CD14-positive monocyte (primary cell): ENCODE data around the gene MCU. TPM values are rescaled to one million over a fixed set of nuclear protein-coding genes. Genes with fewer than 3 reads are reported as not detected.

Experiments used
- DNase-seq, 3 donors: peaks; one replicate each; pipeline ENCODE4 v3.0.0-alpha.2; 2011 to 2022
- H2AFZ ChIP-seq: 2 replicates; pipeline ENCODE4 v1.6.0; 2012; ENCODE audit warnings: mild to moderate bottlenecking, low read depth, low read length, inconsistent platforms; ENCODE audit not compliant: insufficient read depth, poor library complexity, severe bottlenecking
- H3K27ac ChIP-seq, 2 donors: 1 replicate in 1 of 2; 2 replicates in 1 of 2; pipeline ENCODE4 v1.5.1; 2012 to 2013; ENCODE audit warnings: low read length in 2 of 2, control low read depth in 1 of 2, inconsistent platforms in 1 of 2, low read depth in 1 of 2, mild to moderate bottlenecking in 1 of 2
- H3K27me3 ChIP-seq, 2 donors: one replicate each; pipeline versions ENCODE4 v1.6.0 to v1.6.1; 2011 to 2013; ENCODE audit warnings: low read length in 2 of 2; ENCODE audit not compliant: control insufficient read depth in 2 of 2, insufficient read depth in 2 of 2
- H3K36me3 ChIP-seq, 2 donors: replicated peaks in 1 of 2; 1 replicate in 1 of 2; 2 replicates in 1 of 2; pipeline versions ENCODE4 v1.5.1 to v1.6.1; 2012 to 2013; ENCODE audit warnings: low read length in 2 of 2, control low read depth in 1 of 2, inconsistent platforms in 1 of 2, mild to moderate bottlenecking in 1 of 2; ENCODE audit not compliant: insufficient read depth in 2 of 2, control insufficient read depth in 1 of 2
- H3K4me1 ChIP-seq, 2 donors: 1 replicate in 1 of 2; 2 replicates in 1 of 2; pipeline versions ENCODE4 v1.5.1 to v1.6.1; 2012 to 2013; ENCODE audit warnings: low read length in 2 of 2, control low read depth in 1 of 2, inconsistent platforms in 1 of 2, mild to moderate bottlenecking in 1 of 2, moderate library complexity in 1 of 2; ENCODE audit not compliant: insufficient read depth in 2 of 2, control insufficient read depth in 1 of 2
- H3K4me2 ChIP-seq: replicated peaks from 2 replicates; pipeline ENCODE3; 2012; ENCODE audit warnings: low read length, moderate library complexity, mild to moderate bottlenecking; ENCODE audit not compliant: poor library complexity, severe bottlenecking; ENCODE audit errors: extremely low read depth
- H3K4me3 ChIP-seq, 3 experiments: fragments of 200-600 bp in 1 of 3; sonication (generic) in 1 of 3; replicated peaks in 1 of 3; 1 replicate in 2 of 3; 2 replicates in 1 of 3; pipeline ENCODE4 v1.5.1; 2011 to 2013; ENCODE audit warnings: low read length in 3 of 3, mild to moderate bottlenecking in 3 of 3, control low read depth in 2 of 3, low read depth in 2 of 3, inconsistent platforms in 1 of 3, moderate library complexity in 1 of 3
- H3K79me2 ChIP-seq: 2 replicates; pipeline ENCODE4 v1.6.0; 2012; ENCODE audit warnings: mild to moderate bottlenecking, control low read depth, inconsistent platforms, low read length, moderate library complexity; ENCODE audit not compliant: insufficient read depth
- H3K9ac ChIP-seq: 2 replicates; pipeline ENCODE4 v1.6.0; 2017; ENCODE audit warnings: low read length, mild to moderate bottlenecking; ENCODE audit not compliant: insufficient read depth, poor library complexity, severe bottlenecking
- H3K9me3 ChIP-seq, 2 donors: replicated peaks in 1 of 2; 1 replicate in 1 of 2; 2 replicates in 1 of 2; pipeline versions ENCODE4 v1.5.1 to v1.6.1; 2012 to 2013; ENCODE audit warnings: low read length in 2 of 2, control low read depth in 1 of 2; ENCODE audit not compliant: control insufficient read depth in 1 of 2, insufficient read depth in 1 of 2
- H4K20me1 ChIP-seq: 2 replicates; pipeline ENCODE4 v1.6.0; 2012; ENCODE audit warnings: mild to moderate bottlenecking, low read length, control low read depth, moderate library complexity; ENCODE audit not compliant: insufficient read depth
- H3K27ac Mint-ChIP-seq, 7 donors: one replicate each; pipeline ENCODE4 v1.8.0; 2020; ENCODE audit warnings: mild to moderate bottlenecking in 7 of 7, mixed read lengths in 7 of 7, moderate library complexity in 6 of 7, inconsistent platforms in 2 of 7
- H3K27me3 Mint-ChIP-seq, 3 donors: one replicate each; pipeline ENCODE4 v1.8.0; 2021 to 2022; ENCODE audit warnings: low read depth in 3 of 3, mild to moderate bottlenecking in 3 of 3, mixed read lengths in 3 of 3, moderate library complexity in 3 of 3, inconsistent platforms in 1 of 3
- H3K36me3 Mint-ChIP-seq, 2 donors: one replicate each; pipeline ENCODE4 v1.8.0; 2020; ENCODE audit warnings: mixed read lengths in 2 of 2, inconsistent platforms in 1 of 2, mild to moderate bottlenecking in 1 of 2
- H3K4me1 Mint-ChIP-seq: one replicate; pipeline ENCODE4 v1.8.0; 2020; ENCODE audit warnings: mild to moderate bottlenecking, mixed read lengths
- H3K4me3 Mint-ChIP-seq, 2 donors: one replicate each; pipeline ENCODE4 v1.8.0; 2020; ENCODE audit warnings: mild to moderate bottlenecking in 2 of 2, mixed read lengths in 2 of 2, moderate library complexity in 1 of 2
- H3K9me3 Mint-ChIP-seq, 7 donors: one replicate each; pipeline ENCODE4 v1.8.0; 2020 to 2022; ENCODE audit warnings: mixed read lengths in 7 of 7, mild to moderate bottlenecking in 6 of 7, moderate library complexity in 6 of 7, inconsistent platforms in 2 of 7
- CTCF ChIP-seq: fragments of 200-600 bp; IDR thresholded peaks from one replicate; pipeline ENCODE4 v1.8.0; 2022; ENCODE audit warnings: antibody characterized with exemption, mild to moderate bottlenecking
- WGBS: methylation state at CpG from one replicate; pipeline ENCODE4 v1.1.5; 2013; ENCODE audit warnings: missing lambda C conversion rate; ENCODE audit not compliant: insufficient coverage; 5-methylcytosine and 5-hydroxymethylcytosine counted together
- intact Hi-C, 2 donors: fragments of 100-400 bp; cut with micrococcal nuclease; formaldehyde crosslinking; loops; one replicate each; pipeline versions ENCODE4 v1.15.0 to v1.15.1; 2023
- polyA plus RNA-seq, 3 donors: library from polyadenylated mRNA; depleted of rRNA in 1 of 3; unstranded in 2 of 3; stranded (reverse) in 1 of 3; fragments of 300-500 nt in 2 of 3; fragments of >200 nt in 1 of 3; fragmentation: Illumina TruSeq in 2 of 3; gene quantifications; 1 replicate in 2 of 3; 2 replicates in 1 of 3; pipeline ENCODE4 v1.2.3, GENCODE V29; 2012 to 2021

The MCU gene
- polyA plus RNA-seq, 3 donors, result 11.7 to 23.1 (median 16.5) TPM

- intact Hi-C loops, result no loop called here
- H3K4me3 Mint-ChIP-seq, result no peak overlapping the region
- H3K4me1 Mint-ChIP-seq, result peaks cover 4% of the 10 kb centered on the region
- Histone ChIP-seq H4K20me1 (peaks cover 31% of the 10 kb centered on the region), H3K4me3 (no peak overlapping the region), H3K79me2 (peaks cover 34% of the 10 kb centered on the region), H3K9ac (no peak overlapping the region), H3K27ac (no peak overlapping the region), H3K36me3 (peaks cover 0 to 2% of the 10 kb centered on the region in 2 donors), H2AFZ (no peak overlapping the region), H3K9me3 (no peaks in the 10 kb centered on the region), H3K4me2 (no peak overlapping the region), H3K27me3 (no peaks in the 10 kb centered on the region), H3K4me1 (no peaks in the 10 kb centered on the region)
- 100% methylated on average over 1 of the region's 2 CpGs for WGBS
- H3K27ac Mint-ChIP-seq, result no peak overlapping the region
- TF ChIP-seq CTCF, result no peak
- no peaks in the 10 kb centered on the region for H3K27me3 Mint-ChIP-seq
- H3K9me3 Mint-ChIP-seq, result no peaks in the 10 kb centered on the region
- no peak for DNase-seq
- peaks cover 17 to 23% of the 10 kb centered on the region in 2 donors for H3K36me3 Mint-ChIP-seq
Measured at GRCh38 chr10:72727130-72727529, 35.2 kb downstream of the MCU start.

GRCh38 chr10:72728462-72728861 is 36.5 kb downstream of the MCU start:
- H3K9me3 ChIP-seq, result no peaks in the 10 kb centered on the region
- 100% methylated on average over 2 of the region's 2 CpGs for WGBS
- no peak overlapping the region for H3K9ac ChIP-seq
- intact Hi-C loops, result no loop called here
- H3K79me2 ChIP-seq, result peaks cover 46% of the 10 kb centered on the region
- Mint-ChIP-seq H3K4me1 (peaks cover 2% of the 10 kb centered on the region), H3K9me3 (peaks cover 0 to 2% (median 0%) of the 10 kb centered on the region in 7 donors), H3K27me3 (no peaks in the 10 kb centered on the region), H3K27ac (no peak overlapping the region), H3K4me3 (no peak overlapping the region), H3K36me3 (peaks cover 17 to 20% of the 10 kb centered on the region in 2 donors)
- no peak for TF ChIP-seq CTCF
- no peaks in the 10 kb centered on the region for H3K4me1 ChIP-seq
- H2AFZ ChIP-seq, result no peak overlapping the region
- H3K36me3 ChIP-seq, result peaks cover 0 to 2% of the 10 kb centered on the region in 2 donors
- H3K27me3 ChIP-seq, result no peaks in the 10 kb centered on the region
- DNase-seq, result no peak
- H4K20me1 ChIP-seq, result peaks cover 40% of the 10 kb centered on the region
- H3K4me2 ChIP-seq, result no peak overlapping the region
- H3K27ac ChIP-seq, result no peak overlapping the region
- no peak overlapping the region for H3K4me3 ChIP-seq
